HuH-7 (cell line): ENCODE results near the gene SUPT5H.

Source experiments
- DNase-seq: peaks from one replicate; pipeline ENCODE4 v3.0.0; 2011; ENCODE audit warnings: low spot score

Gene SUPT5H

GRCh38 chr19:39497701-39497995 lies 52.3 kb downstream of the SUPT5H start:
- no peak for DNase-seq

GRCh38 chr19:39497996-39498797 lies 52.8 kb downstream of the SUPT5H start:
- peak; percentile 82 for DNase-seq

- DNase-seq: no peak
Measured at GRCh38 chr19:39498798-39499642, 53.6 kb downstream of the SUPT5H start, which contains the start of gene DLL3. DLL3 (plus strand) TSS chr19:39498947; CDS start chr19:39498975, 28 bp downstream.

GRCh38 chr19:39499932-39500331 lies 54.5 kb downstream of the SUPT5H start:
- no peak for DNase-seq

- no peak for DNase-seq
Measured at GRCh38 chr19:39500543-39500942, 55.2 kb downstream of the SUPT5H start.

- no peak for DNase-seq
Measured at GRCh38 chr19:39501340-39501739, 56.0 kb downstream of the SUPT5H start.

- peak; percentile 96 for DNase-seq
Measured at GRCh38 chr19:39502640-39503417, 57.4 kb downstream of the SUPT5H start.

GRCh38 chr19:39506598-39506943 lies 61.2 kb downstream of the SUPT5H start:
- DNase-seq: no peak

- no peak for DNase-seq
Measured at GRCh38 chr19:39506944-39507714, 61.7 kb downstream of the SUPT5H start.

GRCh38 chr19:39507715-39508364 lies 62.5 kb downstream of the SUPT5H start:
- DNase-seq: no peak

- DNase-seq: no peak
Measured at GRCh38 chr19:39508629-39509028, 63.2 kb downstream of the SUPT5H start.

- DNase-seq: no peak
Measured at GRCh38 chr19:39509233-39509632, 63.9 kb downstream of the SUPT5H start.

- DNase-seq: no peak
Measured at GRCh38 chr19:39512988-39513387, 67.6 kb downstream of the SUPT5H start.

GRCh38 chr19:39514840-39515550 lies 69.6 kb downstream of the SUPT5H start, which contains the start of gene SELENOV:
SELENOV (plus strand) TSS chr19:39515139; CDS start chr19:39515213, 74 bp downstream.
- DNase-seq: no peak

GRCh38 chr19:39515551-39516191 lies 70.3 kb downstream of the SUPT5H start:
- DNase-seq: no peak

- no peak for DNase-seq
Measured at GRCh38 chr19:39516270-39516669, 70.9 kb downstream of the SUPT5H start.

GRCh38 chr19:39517432-39517831 lies 72.0 kb downstream of the SUPT5H start:
- no peak for DNase-seq

- DNase-seq: no peak
Measured at GRCh38 chr19:39518458-39518857, 73.1 kb downstream of the SUPT5H start.

GRCh38 chr19:39518975-39519374 lies 73.6 kb downstream of the SUPT5H start:
- DNase-seq: no peak
